ENCODE measurements around the gene CDH23.

Gene CDH23

GRCh38 chr10:71471957-71472365 is 75.2 kb downstream of the CDH23 start:
- DNase-seq: no peak

DNA sequence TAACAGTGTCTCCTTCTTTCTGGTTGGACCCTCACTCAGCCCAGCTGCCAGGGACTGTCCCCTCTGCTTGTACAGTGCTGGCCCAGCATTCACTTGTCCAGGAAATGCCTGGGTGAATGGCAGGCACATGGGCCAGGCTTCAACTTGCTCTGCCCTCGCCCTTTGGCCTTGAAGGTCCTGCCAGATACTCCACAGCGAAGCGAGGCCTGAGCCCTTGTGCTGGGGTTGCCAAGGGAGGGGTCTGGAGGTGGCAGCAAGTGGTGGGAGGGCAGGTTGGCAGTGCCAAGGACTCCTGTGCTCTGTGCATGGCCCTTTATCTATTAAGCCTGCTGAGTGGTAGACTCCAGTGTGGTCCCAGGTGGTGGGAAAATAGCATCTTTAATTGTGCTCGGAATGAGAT is 75.7 kb downstream of the CDH23 start:
- no peak for DNase-seq

GRCh38 chr10:71472912-71473311 is 76.2 kb downstream of the CDH23 start:
- no peak for DNase-seq

GRCh38 chr10:71473671-71474599 is 77.2 kb downstream of the CDH23 start:
- DNase-seq: no peak

DNA sequence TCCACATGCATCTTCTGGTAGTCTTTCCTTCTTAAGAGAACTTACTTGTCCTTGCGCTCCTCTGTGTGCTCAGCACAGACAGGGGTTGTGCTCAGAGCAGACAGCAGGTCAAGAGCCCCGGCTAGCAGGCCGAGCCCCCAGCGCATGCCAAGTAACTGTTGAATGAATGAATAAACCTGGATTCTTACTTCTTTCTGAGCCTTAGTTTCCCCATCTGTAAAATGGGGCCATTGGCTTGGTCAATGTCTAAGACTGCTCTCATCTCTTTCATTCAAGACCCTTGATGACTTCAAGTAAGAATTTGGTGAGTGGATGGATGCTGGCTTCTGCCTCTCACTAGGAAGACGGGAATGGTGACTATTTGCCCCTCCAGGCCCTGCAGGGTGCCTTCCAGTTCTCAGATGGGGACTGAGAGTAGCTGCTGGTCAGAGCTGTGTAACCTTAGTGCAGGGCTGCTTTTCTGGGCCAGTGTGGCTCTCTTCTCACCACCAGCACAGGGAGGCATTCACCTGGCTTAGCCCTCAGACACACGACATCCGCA is 78.1 kb downstream of the CDH23 start:
- DNase-seq: no peak

- no peak for DNase-seq
These were observed 78.6 kb downstream of the CDH23 start for GRCh38 chr10:71475243-71475871.

- DNase-seq: no peak
These were observed 79.7 kb downstream of the CDH23 start for GRCh38 chr10:71476228-71477011.

- DNase-seq: no peak
These were observed 81.5 kb downstream of the CDH23 start for GRCh38 chr10:71478173-71478572.

GRCh38 chr10:71478813-71479365 is 82.2 kb downstream of the CDH23 start:
- no peak for DNase-seq

DNA sequence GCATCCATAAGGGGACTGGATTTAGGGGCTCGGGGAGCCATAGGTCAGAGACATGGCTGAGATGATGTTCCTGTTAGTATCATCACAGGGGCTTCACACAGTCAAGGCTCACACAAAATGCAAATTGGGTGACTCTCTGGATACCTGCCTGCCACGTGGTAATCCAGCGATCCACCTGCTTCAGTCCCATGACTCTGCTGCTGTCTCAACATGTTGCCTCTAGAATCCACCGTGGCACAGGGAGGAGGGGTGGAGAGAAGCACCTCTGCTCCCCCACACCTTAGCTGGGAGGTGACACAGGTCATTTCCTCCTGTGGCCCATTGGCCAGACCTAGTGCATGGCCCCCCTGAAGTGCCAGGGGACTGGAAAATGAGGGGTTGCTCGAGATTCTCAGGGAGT is 83.1 kb downstream of the CDH23 start:
- DNase-seq: no peak

- DNase-seq: no peak
These were observed 83.9 kb downstream of the CDH23 start for GRCh38 chr10:71480662-71481061.

DNA sequence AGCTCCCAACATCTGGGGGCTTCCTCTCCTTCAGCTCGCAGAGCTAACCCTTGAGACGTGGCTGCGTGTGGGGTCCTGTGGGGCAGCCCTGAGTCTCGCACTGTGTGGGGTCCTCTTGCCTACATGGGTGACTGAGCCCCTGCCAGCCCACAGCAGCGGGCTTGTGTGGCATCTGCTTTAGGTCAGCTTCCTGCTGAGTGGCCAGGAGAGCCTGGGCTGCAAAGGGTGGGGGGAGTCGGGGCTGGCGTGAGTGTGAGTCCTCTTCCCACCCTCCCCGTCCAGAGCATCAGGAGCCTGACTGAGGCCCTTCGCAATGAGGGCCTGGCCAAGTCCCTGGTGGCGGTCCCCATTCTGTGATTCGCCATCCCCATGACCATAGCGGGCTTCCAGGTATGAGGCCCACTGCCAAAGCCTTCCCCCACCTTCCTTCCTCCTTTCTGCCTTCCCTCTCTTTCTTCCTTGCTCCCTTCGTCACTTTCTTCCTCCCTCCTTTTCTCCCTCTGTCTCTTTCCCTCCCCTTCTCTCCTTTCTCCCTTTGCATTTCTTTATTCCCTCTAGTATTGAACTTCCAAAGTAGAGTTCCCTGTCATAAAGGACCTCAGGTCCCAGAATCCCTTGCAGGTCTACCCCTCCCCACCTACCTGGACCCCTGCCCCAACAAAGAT is 85.2 kb downstream of the CDH23 start:
- no peak for DNase-seq

DNA sequence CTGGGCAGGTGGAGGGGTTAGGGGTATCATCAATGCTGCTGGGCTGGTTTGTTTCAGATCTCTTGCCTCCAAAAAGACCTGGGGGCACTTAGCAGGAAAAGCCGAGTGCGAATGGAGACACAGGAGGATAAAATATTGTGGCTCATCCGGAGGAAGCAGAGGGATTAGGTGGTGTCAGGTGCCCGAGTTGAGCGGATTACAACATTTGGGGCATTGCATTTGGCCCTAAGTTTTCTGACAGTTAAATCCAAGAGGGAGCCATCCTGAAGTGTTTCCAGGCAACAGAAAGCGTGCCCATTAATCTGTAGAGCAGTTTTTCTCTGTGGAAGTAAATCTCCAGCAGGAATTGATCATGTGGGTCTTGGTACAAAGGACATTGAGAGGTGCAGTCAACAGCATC is 85.9 kb downstream of the CDH23 start:
- no peak for DNase-seq

- DNase-seq: no peak
These were observed 86.4 kb downstream of the CDH23 start for GRCh38 chr10:71483135-71483534.

GRCh38 chr10:71483885-71484751 is 87.4 kb downstream of the CDH23 start:
- DNase-seq: no peak

DNA sequence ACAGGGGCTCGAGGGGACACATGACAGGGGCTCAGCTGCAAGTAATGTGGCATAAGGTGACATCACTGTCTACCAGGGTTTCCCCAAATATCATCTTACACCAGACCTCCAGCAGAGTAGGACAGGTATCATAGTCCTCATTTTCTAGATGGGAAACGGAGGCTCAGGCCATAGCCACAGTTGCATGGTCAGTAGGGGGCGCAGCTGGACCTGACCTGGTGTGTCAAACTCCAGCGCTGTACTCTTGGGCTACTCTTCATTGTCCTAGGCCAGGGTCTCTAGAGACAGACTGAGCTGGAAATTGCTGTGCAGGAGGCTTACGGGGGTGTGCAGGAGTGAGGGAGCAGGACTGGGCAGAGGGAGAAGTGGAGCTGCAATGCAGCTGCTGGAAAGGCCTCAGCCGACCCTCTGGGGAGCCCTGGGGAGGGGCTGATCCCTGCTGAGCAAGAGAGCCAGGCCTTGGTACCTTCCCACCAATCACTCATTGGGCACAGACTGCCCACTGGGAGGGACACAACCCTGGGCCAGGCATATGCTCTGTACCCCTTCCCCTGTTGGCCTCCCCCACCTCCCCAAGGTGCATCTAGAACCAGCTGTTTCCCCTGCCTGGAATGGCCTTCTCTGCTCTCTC is 89.9 kb downstream of the CDH23 start:
- no peak for DNase-seq

GRCh38 chr10:71487726-71488125 is 91.0 kb downstream of the CDH23 start:
- DNase-seq: no peak

DNA sequence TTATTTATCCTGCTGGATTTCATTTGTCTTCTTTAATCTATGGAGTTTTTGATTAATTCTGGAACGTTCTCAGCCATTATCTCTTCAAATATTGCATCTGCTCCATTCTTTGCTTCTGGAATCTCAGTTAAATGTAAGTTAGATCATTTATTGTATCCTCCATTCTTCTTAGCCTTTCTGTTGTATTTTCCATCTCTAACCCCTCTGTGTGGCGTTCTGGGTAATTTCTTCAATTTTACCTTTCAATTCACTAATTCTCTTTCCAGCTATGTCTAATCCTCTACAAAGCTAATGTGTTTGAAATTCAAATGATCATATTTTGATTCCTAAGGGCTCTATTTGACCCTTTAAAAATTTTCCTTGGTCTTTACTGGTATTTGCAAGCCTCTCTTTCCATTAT is 92.4 kb downstream of the CDH23 start:
- DNase-seq: no peak

GRCh38 chr10:71492872-71493271 is 96.2 kb downstream of the CDH23 start:
- DNase-seq: no peak

DNA sequence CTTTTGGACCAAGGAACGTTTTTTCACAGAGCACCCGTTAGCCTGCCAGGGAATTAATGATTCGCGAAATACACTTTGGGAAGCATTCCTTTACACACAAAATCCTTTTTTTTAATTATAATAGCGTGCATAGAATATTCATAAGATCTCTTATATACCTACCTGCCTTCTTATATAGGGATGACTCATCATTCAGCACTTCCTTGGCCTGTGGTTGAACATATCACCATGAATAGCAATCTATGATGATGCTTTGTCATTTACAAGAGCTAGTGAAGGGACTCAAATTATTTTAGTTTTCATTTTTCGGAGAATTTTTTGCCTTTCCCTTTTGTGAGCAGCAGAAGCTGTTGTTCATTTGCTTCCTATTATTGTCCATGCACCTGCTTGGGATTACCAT is 97.0 kb downstream of the CDH23 start:
- no peak for DNase-seq

DNA sequence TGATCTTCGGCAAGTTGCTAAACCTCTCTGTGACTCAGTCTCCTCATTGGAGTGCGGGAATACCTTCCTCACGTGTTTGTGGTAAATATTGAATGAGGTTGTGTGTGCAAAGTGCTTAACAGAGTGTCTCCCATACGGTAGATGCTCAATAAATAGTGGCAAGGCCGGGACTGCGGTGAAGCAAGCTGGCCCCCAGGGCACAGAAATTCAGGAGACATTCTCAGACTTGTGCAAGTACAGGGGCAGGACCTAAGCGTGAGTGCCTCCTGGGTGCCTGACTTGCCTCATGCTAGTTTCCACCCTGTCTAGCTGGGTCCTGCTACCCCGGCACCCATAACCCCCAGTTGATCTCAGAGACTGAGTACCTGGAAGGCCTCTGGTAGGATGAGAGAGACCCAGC is 97.8 kb downstream of the CDH23 start:
- no peak for DNase-seq

All from CD4-positive, alpha-beta T cell treated with Interleukin-4 for 4 hours (primary cell).